Gastrocnemius medialis (tissue), 4 donors: ENCODE measurements around the gene ZP4. TPM values are rescaled to one million over a fixed set of nuclear protein-coding genes. Genes with fewer than 3 reads are reported as not detected.

ENCODE experiments used
- ATAC-seq, 2 donors: fragments of 150-250 bp; one replicate each; pipeline ENCODE4 v1.9.1; 2016
- DNase-seq, 2 donors: peaks; one replicate each; pipeline ENCODE4 v3.0.0-alpha.2; 2019
- H3K27ac ChIP-seq, 4 donors: fragments of 200-600 bp; sonication (generic); 1 replicate in 1 of 4; 2 replicates in 3 of 4; pipeline ENCODE4 v1.5.1; 2016 to 2018; ENCODE audit warnings: mild to moderate bottlenecking in 2 of 4, moderate library complexity in 1 of 4
- H3K27me3 ChIP-seq, 3 donors: fragments of 200-600 bp; sonication (generic) in 2 of 3; 1 replicate in 1 of 3; 2 replicates in 2 of 3; pipeline versions ENCODE4 v1.5.1 to v1.6.0; 2016 to 2019; ENCODE audit warnings: mild to moderate bottlenecking in 1 of 3, moderate library complexity in 1 of 3
- H3K36me3 ChIP-seq, 2 donors: fragments of 200-600 bp; sonication (generic) in 1 of 2; one replicate each; pipeline ENCODE4 v1.5.1; 2017 to 2018
- H3K4me1 ChIP-seq, 2 donors: fragments of 200-600 bp; sonication (generic) in 1 of 2; one replicate each; pipeline ENCODE4 v1.5.1; 2016 to 2017; ENCODE audit warnings: mild to moderate bottlenecking in 2 of 2
- H3K4me3 ChIP-seq, 4 donors: fragments of 200-600 bp; sonication (generic) in 3 of 4; 1 replicate in 1 of 4; 2 replicates in 3 of 4; pipeline ENCODE4 v1.5.1; 2016 to 2019; ENCODE audit warnings: mild to moderate bottlenecking in 2 of 4
- H3K9me3 ChIP-seq, 3 donors: fragments of 200-600 bp; sonication (generic) in 2 of 3; 1 replicate in 1 of 3; 2 replicates in 2 of 3; pipeline ENCODE4 v1.5.1; 2016 to 2019
- CTCF ChIP-seq, 5 experiments: fragments of 450-650 bp in 3 of 5; fragments of 200-600 bp in 2 of 5; sonication (generic) in 2 of 5; IDR thresholded peaks in 4 of 5; conservative IDR thresholded peaks in 1 of 5; 1 replicate in 4 of 5; 2 replicates in 1 of 5; pipeline ENCODE4 v1.5.1; 2016 to 2019; ENCODE audit warnings: antibody characterized with exemption in 5 of 5, mild to moderate bottlenecking in 3 of 5, moderate library complexity in 3 of 5
- POLR2A ChIP-seq, 2 donors: fragments of 450-650 bp; IDR thresholded peaks; one replicate each; pipeline ENCODE4 v1.6.1; 2017; ENCODE audit warnings: antibody characterized with exemption in 2 of 2, mild to moderate bottlenecking in 2 of 2, moderate library complexity in 2 of 2
- in situ Hi-C, 4 donors: fragments of 200-750 bp; cut with MboI; loops; one replicate each; pipeline versions ENCODE4 v1.15.0 to v1.8.0; 2017; ENCODE audit warnings: low sequenced_read_pairs in 4 of 4
- intact Hi-C: fragments of 100-400 bp; cut with DNase I; formaldehyde crosslinking; loops from one replicate; pipeline ENCODE4 v1.15.1; 2023; ENCODE audit warnings: low total_unique reads
- total RNA-seq, 4 donors: library from RNA; depleted of rRNA; stranded (reverse); fragments of >200 nt; gene quantifications; one replicate each; pipeline versions ENCODE4 v1.1.0 to v1.2.3, GENCODE V29; 2016

Gene ZP4
- total RNA-seq, 4 donors from 2014 or later, result not detected

- no peaks in the 10 kb centered on the region for H3K4me1 ChIP-seq
- intact Hi-C loops, result no loop called here
- H3K4me3 ChIP-seq, result no peak overlapping the region
- ATAC-seq (no peak), DNase-seq (no peak)
- TF ChIP-seq POLR2A (IDR thresholded peaks at IDR 0.05), result no peak
- TF ChIP-seq CTCF (IDR thresholded peaks at IDR 0.05 in 4 of 5, conservative IDR thresholded peaks at IDR 0.05 in 1 of 5), result no peak
- H3K9me3 ChIP-seq, result no peaks in the 10 kb centered on the region
- no peaks in the 10 kb centered on the region for H3K36me3 ChIP-seq
- no peak overlapping the region for H3K27ac ChIP-seq
- H3K27me3 ChIP-seq, result no peaks in the 10 kb centered on the region
- in situ Hi-C loops, result no loop called here
These were observed 36.5 kb upstream of the ZP4 start for GRCh38 chr1:237927198-237927597.

GRCh38 chr1:237921306-237921705, 30.6 kb upstream of the ZP4 start:
- intact Hi-C loops, result no loop called here
- ATAC-seq (no peak), DNase-seq (no peak)
- in situ Hi-C loops, result no loop called here
- Histone ChIP-seq H3K27ac (no peak overlapping the region), H3K4me3 (no peak overlapping the region), H3K36me3 (no peaks in the 10 kb centered on the region), H3K9me3 (no peaks in the 10 kb centered on the region), H3K4me1 (no peaks in the 10 kb centered on the region), H3K27me3 (no peaks in the 10 kb centered on the region)
- no peak for TF ChIP-seq CTCF (IDR thresholded peaks at IDR 0.05 in 4 of 5, conservative IDR thresholded peaks at IDR 0.05 in 1 of 5)
- TF ChIP-seq POLR2A (IDR thresholded peaks at IDR 0.05), result no peak

GRCh38 chr1:237913345-237913744, 22.6 kb upstream of the ZP4 start:
- TF ChIP-seq CTCF (IDR thresholded peaks at IDR 0.05 in 4 of 5, conservative IDR thresholded peaks at IDR 0.05 in 1 of 5) (no peak), POLR2A (IDR thresholded peaks at IDR 0.05) (no peak)
- no peaks in the 10 kb centered on the region for H3K36me3 ChIP-seq
- no peaks in the 10 kb centered on the region for H3K9me3 ChIP-seq
- H3K4me3 ChIP-seq, result no peak overlapping the region
- DNase-seq (no peak), ATAC-seq (no peak)
- intact Hi-C loops, result no loop called here
- no peaks in the 10 kb centered on the region for H3K27me3 ChIP-seq
- in situ Hi-C loops, result no loop called here
- no peak overlapping the region for H3K27ac ChIP-seq
- H3K4me1 ChIP-seq, result no peaks in the 10 kb centered on the region

GRCh38 chr1:237911911-237912310, 21.2 kb upstream of the ZP4 start:
- intact Hi-C loops (no loop called here), in situ Hi-C loops (no loop called here)
- Histone ChIP-seq H3K27ac (no peak overlapping the region), H3K4me1 (no peaks in the 10 kb centered on the region), H3K9me3 (no peaks in the 10 kb centered on the region), H3K4me3 (no peak overlapping the region), H3K36me3 (no peaks in the 10 kb centered on the region), H3K27me3 (no peaks in the 10 kb centered on the region)
- no peak for DNase-seq
- no peak for ATAC-seq
- TF ChIP-seq CTCF (IDR thresholded peaks at IDR 0.05 in 4 of 5, conservative IDR thresholded peaks at IDR 0.05 in 1 of 5), result no peak
- no peak for TF ChIP-seq POLR2A (IDR thresholded peaks at IDR 0.05)

- intact Hi-C loops, result no loop called here
- H3K4me1 ChIP-seq, result no peaks in the 10 kb centered on the region
- H3K9me3 ChIP-seq, result no peaks in the 10 kb centered on the region
These were observed 20.1 kb upstream of the ZP4 start for GRCh38 chr1:237910834-237911233.

More at GRCh38 chr1:237910834-237911233, 20.1 kb upstream of the ZP4 start:
- no peak for TF ChIP-seq POLR2A (IDR thresholded peaks at IDR 0.05)
- TF ChIP-seq CTCF (IDR thresholded peaks at IDR 0.05 in 4 of 5, conservative IDR thresholded peaks at IDR 0.05 in 1 of 5), result no peak
- Histone ChIP-seq H3K36me3 (no peaks in the 10 kb centered on the region), H3K27ac (no peak overlapping the region), H3K4me3 (no peak overlapping the region), H3K27me3 (no peaks in the 10 kb centered on the region)
- no peak for DNase-seq
- in situ Hi-C loops, result no loop called here
- no peak for ATAC-seq
